IMR-90 (cell line): Measurements from ENCODE around the gene DNAJC11. TPM values are rescaled to one million over a fixed set of nuclear protein-coding genes. Genes with fewer than 3 reads are reported as not detected.
"Not testable (repeated sequence)": the region's sequence is repeated elsewhere in the genome, so short reads cannot be mapped to it uniquely, and the experiment has no call there.

Source experiments
- ATAC-seq: fragments of 200-7000 bp; cut with Tn5 transposase; 2 replicates; pipeline ENCODE4 v1.9.1; 2020; ENCODE audit warnings: low read depth, mild to moderate bottlenecking, moderate library complexity
- BruUV-seq: library from RNA; stranded (reverse); fragments of 400-500 nt; replicated peaks from 2 replicates; lab custom pipeline; 2021; lab: Mats Ljungman, UMichigan
- CTCF ChIA-PET: fragments of 300-600 bp; formaldehyde crosslinking; extraction: SDS; loops from one replicate; lab custom pipeline; 2021; ENCODE audit warnings: antibody characterized with exemption; lab: Yijun Ruan, JAX
- POLR2A ChIA-PET: fragments of 300-600 bp; sonication (Branson Sonifier 250); formaldehyde crosslinking; loops from one replicate; lab custom pipeline; 2022; ENCODE audit warnings: antibody characterized with exemption; ENCODE audit not compliant: unreplicated experiment; lab: Charles Lee
- DNase-seq: peaks from one replicate; pipeline ENCODE4 v3.0.0; 2013
- H2AFZ ChIP-seq: replicated peaks from 2 replicates; pipeline ENCODE3; 2013; ENCODE audit warnings: low read length, mild to moderate bottlenecking; ENCODE audit not compliant: poor library complexity
- H2AK5ac ChIP-seq: 2 replicates; pipeline ENCODE4 v1.6.1; 2013; ENCODE audit warnings: low read depth, low read length, inconsistent platforms
- H2AK9ac ChIP-seq: replicated peaks from 2 replicates; pipeline ENCODE3; 2013; ENCODE audit warnings: mild to moderate bottlenecking, low read depth, low read length, moderate library complexity; ENCODE audit not compliant: poor library complexity
- H2BK120ac ChIP-seq: 2 replicates; pipeline ENCODE4 v1.6.1; 2013; ENCODE audit warnings: low read depth, low read length, inconsistent platforms
- H2BK15ac ChIP-seq: 3 replicates; pipeline ENCODE4 v1.6.1; 2013; ENCODE audit warnings: low read depth, low read length, inconsistent platforms
- H2BK20ac ChIP-seq: 2 replicates; pipeline ENCODE4 v1.6.1; 2013; ENCODE audit warnings: low read depth, mild to moderate bottlenecking, inconsistent platforms, low read length, moderate library complexity
- H2BK5ac ChIP-seq: 2 replicates; pipeline ENCODE4 v1.6.1; 2013; ENCODE audit warnings: mild to moderate bottlenecking, low read depth, low read length, inconsistent platforms; ENCODE audit not compliant: poor library complexity, severe bottlenecking
- H3K14ac ChIP-seq: replicated peaks from 2 replicates; pipeline ENCODE4 v1.6.1; 2013; ENCODE audit warnings: low read depth, low read length, inconsistent platforms
- H3K18ac ChIP-seq: 2 replicates; pipeline ENCODE4 v1.6.1; 2013; ENCODE audit warnings: low read depth, low read length, control low read depth
- H3K23ac ChIP-seq: 2 replicates; pipeline ENCODE4 v1.6.1; 2013; ENCODE audit warnings: low read depth, low read length, inconsistent platforms
- H3K27ac ChIP-seq: 2 replicates; pipeline ENCODE4 v1.5.1; 2013; ENCODE audit warnings: mild to moderate bottlenecking, control low read depth, low read length; ENCODE audit not compliant: insufficient read depth
- H3K27me3 ChIP-seq: 2 replicates; pipeline ENCODE4 v1.6.1; 2013; ENCODE audit warnings: low read length; ENCODE audit not compliant: control insufficient read depth, insufficient read depth
- H3K36me3 ChIP-seq: 2 replicates; pipeline ENCODE4 v1.6.1; 2013; ENCODE audit warnings: low read length, mixed read lengths; ENCODE audit not compliant: control insufficient read depth, insufficient read depth
- H3K4ac ChIP-seq: 2 replicates; pipeline ENCODE4 v1.6.1; 2013; ENCODE audit warnings: low read depth, low read length, inconsistent platforms
- H3K4me1 ChIP-seq: 2 replicates; pipeline ENCODE4 v1.6.1; 2013; ENCODE audit warnings: low read length, mixed read lengths; ENCODE audit not compliant: control insufficient read depth, insufficient read depth
- H3K4me2 ChIP-seq: 2 replicates; pipeline ENCODE4 v1.6.1; 2013; ENCODE audit warnings: low read depth, mild to moderate bottlenecking, control low read depth, low read length, moderate library complexity
- H3K4me3 ChIP-seq: 2 replicates; pipeline ENCODE4 v1.5.1; 2013; ENCODE audit warnings: low read depth, mild to moderate bottlenecking, control low read depth, low read length, moderate library complexity; ENCODE audit not compliant: insufficient read depth
- H3K56ac ChIP-seq: 2 replicates; pipeline ENCODE4 v1.6.1; 2013; ENCODE audit warnings: low read length, inconsistent platforms; ENCODE audit not compliant: insufficient read depth; ENCODE audit errors: extremely low read depth
- H3K79me1 ChIP-seq, 2 experiments: 2 replicates each; pipeline ENCODE4 v1.6.1; 2013; ENCODE audit warnings: low read length in 2 of 2, inconsistent platforms in 1 of 2, low read depth in 1 of 2
- H3K9ac ChIP-seq: 2 replicates; pipeline ENCODE4 v1.6.1; 2013; ENCODE audit warnings: low read depth, low read length, control low read depth
- H3K9me1 ChIP-seq: 2 replicates; pipeline ENCODE4 v1.6.1; 2013; ENCODE audit warnings: low read length, inconsistent platforms; ENCODE audit not compliant: insufficient read depth
- H3K9me3 ChIP-seq: 2 replicates; pipeline ENCODE4 v1.6.1; 2013; ENCODE audit warnings: low read length; ENCODE audit not compliant: control insufficient read depth, insufficient read depth
- H4K20me1 ChIP-seq: 2 replicates; pipeline ENCODE4 v1.6.1; 2013; ENCODE audit warnings: low read length, inconsistent platforms; ENCODE audit not compliant: insufficient read depth
- H4K5ac ChIP-seq: 2 replicates; pipeline ENCODE4 v1.6.1; 2013; ENCODE audit warnings: mild to moderate bottlenecking, low read depth, low read length, control low read depth
- H4K8ac ChIP-seq, 2 experiments: 2 replicates each; pipeline ENCODE4 v1.6.1; 2013; ENCODE audit warnings: low read depth in 2 of 2, low read length in 2 of 2, control low read depth in 1 of 2, inconsistent platforms in 1 of 2
- H4K91ac ChIP-seq: 2 replicates; pipeline ENCODE4 v1.6.1; 2013; ENCODE audit warnings: low read depth, low read length, inconsistent platforms; ENCODE audit not compliant: insufficient read depth
- WGBS, 2 experiments: methylation state at CpG; one replicate each; pipeline versions ENCODE4 v1.1.5 to v1.1.7; 2013; ENCODE audit warnings: missing lambda C conversion rate in 2 of 2; ENCODE audit not compliant: insufficient read length in 1 of 2; ENCODE audit errors: extremely low coverage in 2 of 2; 5-methylcytosine and 5-hydroxymethylcytosine counted together
- dilution Hi-C: fragments of 300-500 bp; cut with HindIII; formaldehyde crosslinking; loops from one replicate; pipeline ENCODE4 v1.14.3; 2018; ENCODE audit warnings: low sequenced_read_pairs; ENCODE audit not compliant: unreplicated experiment
- in situ Hi-C: fragments of 300-500 bp; cut with MboI; formaldehyde crosslinking; loops from 3 replicates; pipeline ENCODE4 v1.14.3; 2019; ENCODE audit warnings: low sequenced_read_pairs, inconsistent platforms, mixed read lengths
- intact Hi-C: fragments of 100-400 bp; cut with micrococcal nuclease; formaldehyde crosslinking; loops from 2 replicates; pipeline ENCODE4 v1.10.0; 2022
- polyA plus RNA-seq, 3 experiments: library from polyadenylated mRNA; depleted of rRNA; stranded (reverse); fragments of >200 nt; gene quantifications; 2 replicates each; pipeline ENCODE4 v1.2.3, GENCODE V29; 2012; ENCODE audit warnings: low replicate concordance in 1 of 3
- total RNA-seq: library from RNA; depleted of rRNA; stranded (reverse); fragments of >200 nt; gene quantifications from 2 replicates; pipeline ENCODE4 v1.2.3, GENCODE V29; 2012

Gene DNAJC11
- total and polyA plus RNA-seq, 2 of the 4 experiments (the other 2 are of a cell fraction) = 38.7 to 48.5 TPM

DNA sequence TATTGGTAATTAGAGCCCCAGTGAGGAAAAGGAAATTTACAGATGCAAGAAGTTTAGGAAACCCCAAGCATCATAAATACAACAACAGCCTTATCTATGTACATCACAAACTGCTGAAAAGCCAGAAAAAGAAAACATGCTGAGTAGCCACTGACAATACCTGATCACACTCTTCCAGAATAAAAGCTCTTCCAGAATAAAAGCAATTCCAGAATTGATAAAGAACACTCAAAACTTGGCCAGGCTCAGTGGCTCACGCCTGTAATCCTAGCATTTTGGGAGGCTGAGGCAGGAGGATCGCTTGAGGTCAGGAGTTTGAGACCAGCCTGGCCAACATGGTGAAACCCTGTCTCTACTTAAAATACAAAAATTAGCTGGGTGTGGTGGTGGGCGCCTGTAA is 60.7 kb downstream of the DNAJC11 start:
- H4K8ac ChIP-seq, DNase-seq, H3K4me2 ChIP-seq, H4K91ac ChIP-seq, H3K79me1 ChIP-seq, dilution Hi-C loops, intact Hi-C loops, H2BK20ac ChIP-seq, H2AK9ac ChIP-seq, H3K23ac ChIP-seq, H3K9me3 ChIP-seq, H3K27me3 ChIP-seq, H2AK5ac ChIP-seq, H3K18ac ChIP-seq, H3K27ac ChIP-seq, H3K4ac ChIP-seq, H4K5ac ChIP-seq, H2BK15ac ChIP-seq, H3K14ac ChIP-seq, H2BK120ac ChIP-seq, H3K4me1 ChIP-seq, ATAC-seq, H3K9me1 ChIP-seq, BruUV-seq, H2AFZ ChIP-seq, H3K56ac ChIP-seq, H2BK5ac ChIP-seq, H4K20me1 ChIP-seq, CTCF ChIA-PET, H3K9ac ChIP-seq, H3K4me3 ChIP-seq, POLR2A ChIA-PET: not testable (repeated sequence)
- WGBS, 2 experiments = 100% methylated on average over 1 of the region's 3 CpGs; no CpG with 5 or more reads in 1 of the 2 experiments
- peaks cover 55% of the 10 kb centered on the region for H3K36me3 ChIP-seq
- in situ Hi-C loops = loop anchor here (10.0 kb wide), 1 partner anchor 146 kb away; the partner anchor contains the start of gene PLEKHG5
